ACC112 (cell line): ENCODE measurements around the gene POLR3E.

ENCODE experiments used
- H2AFZ ChIP-seq: fragments of 200-600 bp; sonication (generic); one replicate; pipeline ENCODE4 v1.6.0; 2017; ENCODE audit warnings: antibody characterized with exemption, low read length; ENCODE audit not compliant: unreplicated experiment
- H3K27ac ChIP-seq: fragments of 200-600 bp; sonication (generic); 2 replicates; pipeline ENCODE4 v1.5.1; 2014; ENCODE audit warnings: low read depth, mild to moderate bottlenecking, antibody characterized with exemption, low read length, moderate library complexity
- H3K27me3 ChIP-seq: fragments of 200-600 bp; sonication (generic); 2 replicates; pipeline ENCODE4 v1.6.1; 2014; ENCODE audit warnings: mild to moderate bottlenecking, antibody characterized with exemption, low read length, moderate library complexity, mixed read lengths; ENCODE audit not compliant: insufficient read depth
- H3K36me3 ChIP-seq: fragments of 200-600 bp; sonication (generic); 2 replicates; pipeline ENCODE4 v1.6.1; 2016; ENCODE audit warnings: mild to moderate bottlenecking, antibody characterized with exemption, low read length, moderate library complexity, mixed read lengths; ENCODE audit not compliant: insufficient read depth
- H3K4me1 ChIP-seq: fragments of 200-600 bp; sonication (generic); one replicate; pipeline ENCODE4 v1.6.1; 2016; ENCODE audit warnings: low read length, mixed read lengths; ENCODE audit not compliant: insufficient read depth, unreplicated experiment, control insufficient read depth
- H3K4me3 ChIP-seq: fragments of 200-600 bp; sonication (generic); 2 replicates; pipeline ENCODE4 v1.5.1; 2014; ENCODE audit warnings: mild to moderate bottlenecking, low read depth, low read length
- H3K79me2 ChIP-seq: fragments of 200-600 bp; sonication (generic); one replicate; pipeline ENCODE4 v1.6.0; 2016; ENCODE audit warnings: low read length; ENCODE audit not compliant: control insufficient read depth, unreplicated experiment, insufficient read depth

POLR3E gene

DNA sequence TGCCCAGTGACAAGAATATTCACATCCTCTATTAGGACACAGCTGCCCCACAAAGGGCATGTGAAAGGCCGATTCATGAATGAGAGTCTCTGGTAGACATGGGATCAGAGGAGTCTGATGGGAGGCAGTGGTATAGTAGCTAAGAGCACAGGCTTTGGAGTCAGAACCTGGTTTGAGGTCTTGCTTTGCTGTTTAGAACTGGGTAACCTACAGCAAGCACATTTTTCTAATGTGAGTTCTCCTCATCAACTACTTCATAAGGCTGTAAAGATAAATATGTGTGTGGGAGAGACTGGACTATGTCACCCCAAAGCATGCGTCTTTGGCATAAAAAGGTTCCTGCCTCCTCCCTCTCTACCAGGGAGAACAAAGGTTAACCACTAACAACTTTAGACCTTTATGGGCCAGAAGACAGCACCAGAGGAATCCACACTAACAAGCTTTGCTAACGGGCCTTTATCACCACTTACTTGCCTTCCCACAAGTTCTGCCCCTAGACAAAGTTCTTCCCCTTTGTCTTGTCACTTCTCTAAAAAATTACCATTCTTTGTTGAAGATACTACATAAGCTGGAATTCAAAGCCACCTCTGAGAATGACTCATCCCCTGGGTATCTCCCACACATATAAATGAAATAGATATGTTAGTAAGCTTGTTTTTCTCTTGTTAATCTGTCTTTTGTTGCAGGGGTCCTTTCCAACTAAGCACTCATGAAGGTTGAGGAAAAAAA is 56.1 kb downstream of the POLR3E start:
- Histone ChIP-seq H3K27ac (peak overlapping the region; percentile 74), H3K4me1 (peaks cover 21% of the 10 kb centered on the region), H3K36me3 (peaks cover 31% of the 10 kb centered on the region), H2AFZ (no peak overlapping the region), H3K27me3 (no peaks in the 10 kb centered on the region), H3K4me3 (no peak overlapping the region; the same call in 1 of the 2 replicates), H3K79me2 (peaks cover 50% of the 10 kb centered on the region)

DNA sequence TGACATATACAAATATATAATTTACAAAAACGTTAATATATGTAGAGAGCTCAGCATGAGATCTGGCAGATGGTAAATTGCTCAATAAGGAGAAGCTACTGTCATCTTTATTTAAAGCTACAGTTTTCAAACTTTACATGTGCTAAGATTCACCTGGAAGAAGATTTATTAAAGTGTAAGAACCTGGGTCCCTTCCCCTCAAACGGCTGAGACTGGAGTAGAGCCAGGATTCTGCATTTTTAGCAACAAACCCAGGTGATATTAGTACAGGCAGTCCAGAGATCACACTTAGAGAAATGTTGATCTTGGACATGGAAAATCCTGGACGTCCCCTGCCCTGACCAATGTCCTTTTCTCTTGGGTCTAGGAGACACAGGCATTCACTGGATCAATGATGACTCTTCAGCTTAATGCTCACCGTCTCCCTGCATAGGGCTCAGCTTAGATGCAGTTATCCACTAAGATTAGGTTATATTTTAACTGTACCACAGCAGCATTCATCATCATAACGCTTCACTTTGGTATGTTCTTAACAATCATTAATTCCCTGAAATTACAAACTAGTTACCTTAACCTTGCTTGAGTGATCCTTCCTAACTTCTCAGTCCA is 56.8 kb downstream of the POLR3E start:
- Histone ChIP-seq H3K4me3 (no peak overlapping the region), H3K27me3 (no peaks in the 10 kb centered on the region), H3K4me1 (peaks cover 22% of the 10 kb centered on the region), H3K27ac (peak overlapping the region; percentile 74), H3K36me3 (peaks cover 24% of the 10 kb centered on the region), H3K79me2 (peaks cover 52% of the 10 kb centered on the region), H2AFZ (no peak overlapping the region)

DNA sequence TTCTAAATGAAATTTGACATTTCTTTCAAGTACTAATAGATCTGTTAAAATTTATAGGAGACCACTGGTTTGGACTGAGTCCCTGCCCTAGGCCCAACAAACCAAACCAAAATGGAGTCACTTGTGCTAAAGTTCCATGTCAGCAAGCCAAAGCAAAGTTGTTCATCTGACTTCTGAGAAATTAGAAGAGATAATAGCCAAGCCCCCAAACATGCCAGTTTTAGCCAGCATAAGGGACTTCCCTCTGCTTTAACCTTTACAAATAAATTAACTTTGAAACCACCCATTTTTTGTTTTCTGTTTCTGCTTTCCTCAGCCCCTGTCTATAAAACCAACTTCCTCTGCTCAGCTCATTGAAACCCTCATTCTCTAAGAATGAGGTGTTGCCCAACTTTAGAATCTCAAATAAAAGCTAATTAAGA is 58.3 kb downstream of the POLR3E start:
- Histone ChIP-seq H2AFZ (no peak overlapping the region), H3K4me1 (peaks cover 22% of the 10 kb centered on the region), H3K79me2 (peaks cover 64% of the 10 kb centered on the region), H3K27me3 (no peaks in the 10 kb centered on the region), H3K4me3 (no peak overlapping the region), H3K27ac (no peak overlapping the region), H3K36me3 (peaks cover 26% of the 10 kb centered on the region)

DNA sequence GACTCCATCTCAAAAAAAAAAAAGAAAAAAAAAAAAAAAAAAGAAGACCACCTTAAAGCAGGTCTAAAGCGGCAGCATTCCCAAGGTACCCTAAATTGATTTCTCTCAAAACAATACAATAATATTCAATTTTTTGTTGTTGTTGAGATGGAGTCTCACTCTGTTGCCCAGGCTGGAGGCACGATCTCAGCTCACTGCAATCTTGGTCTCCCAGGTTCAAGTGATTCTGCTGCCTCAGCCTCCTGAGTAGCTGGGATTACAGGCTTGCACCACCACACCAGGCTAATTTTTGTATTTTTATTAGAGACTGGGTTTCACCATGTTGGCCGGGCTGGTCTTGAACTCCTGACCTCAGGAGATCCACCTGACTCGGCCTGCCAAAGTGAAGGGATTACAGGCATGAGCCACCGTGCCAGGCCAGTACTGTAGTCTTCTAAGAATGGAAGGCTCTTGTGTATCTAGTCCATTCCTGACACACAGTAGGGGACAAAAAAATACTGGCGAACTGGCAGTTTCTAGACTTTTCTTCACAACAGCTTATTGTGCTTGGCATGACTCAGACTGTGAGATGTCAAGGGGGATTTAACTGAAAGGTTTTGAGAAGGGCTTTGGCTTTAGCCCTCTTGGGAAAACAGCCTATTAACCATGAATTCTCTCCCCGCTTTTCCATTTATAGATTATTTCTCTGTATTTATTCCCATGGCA is 59.9 kb downstream of the POLR3E start:
- H3K27me3 ChIP-seq, result no peaks in the 10 kb centered on the region
- no peak overlapping the region for H3K27ac ChIP-seq
- H3K36me3 ChIP-seq, result peaks cover 17% of the 10 kb centered on the region
- H3K4me3 ChIP-seq, result no peak overlapping the region
- peaks cover 62% of the 10 kb centered on the region for H3K79me2 ChIP-seq
- peaks cover 22% of the 10 kb centered on the region for H3K4me1 ChIP-seq
- no peak overlapping the region for H2AFZ ChIP-seq

DNA sequence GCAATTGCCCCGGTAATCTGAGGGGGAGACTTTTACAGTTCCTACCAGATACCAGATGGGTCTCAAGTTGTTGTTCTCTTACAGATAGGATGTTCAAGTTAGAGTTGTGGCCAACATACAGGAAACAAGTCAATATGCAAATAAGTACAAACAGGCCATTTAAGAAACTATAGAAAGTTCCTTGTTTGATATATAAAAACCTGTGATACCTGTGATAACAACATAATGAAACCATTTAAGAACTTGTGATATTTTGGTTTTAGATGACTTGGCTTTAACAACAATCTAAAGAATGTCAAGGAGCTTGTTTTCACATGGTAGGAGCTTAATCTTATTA is 60.4 kb downstream of the POLR3E start:
- Histone ChIP-seq H2AFZ (no peak overlapping the region), H3K27ac (no peak overlapping the region), H3K4me1 (peaks cover 22% of the 10 kb centered on the region), H3K79me2 (peaks cover 59% of the 10 kb centered on the region), H3K27me3 (no peaks in the 10 kb centered on the region), H3K36me3 (peaks cover 15% of the 10 kb centered on the region), H3K4me3 (no peak overlapping the region)

DNA sequence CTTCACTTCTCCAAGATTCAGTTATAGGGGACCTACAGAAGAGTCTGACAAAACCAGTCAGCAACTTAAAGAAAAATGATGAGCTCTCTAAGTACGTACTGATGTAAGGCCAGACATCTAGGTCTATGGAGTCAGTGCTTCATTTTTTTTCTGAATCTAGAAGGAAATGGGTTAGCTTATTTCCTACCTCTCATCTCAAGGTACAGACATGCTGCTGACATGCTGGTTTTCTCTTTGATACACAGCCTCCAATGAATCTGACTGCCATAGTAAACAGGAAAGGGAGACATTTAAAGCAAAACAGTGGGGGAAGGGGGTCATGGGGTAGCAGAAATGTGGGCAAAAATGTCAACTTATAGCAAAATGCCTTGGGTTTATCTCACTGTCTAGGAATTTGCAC is 60.8 kb downstream of the POLR3E start:
- H3K36me3 ChIP-seq, result peaks cover 15% of the 10 kb centered on the region; the same call in 1 of the 2 replicates
- H3K4me1 ChIP-seq, result peaks cover 19% of the 10 kb centered on the region
- peaks cover 61% of the 10 kb centered on the region for H3K79me2 ChIP-seq
- H3K27me3 ChIP-seq, result no peaks in the 10 kb centered on the region
- H3K27ac ChIP-seq, result no peak overlapping the region
- H2AFZ ChIP-seq, result no peak overlapping the region
- H3K4me3 ChIP-seq, result no peak overlapping the region

DNA sequence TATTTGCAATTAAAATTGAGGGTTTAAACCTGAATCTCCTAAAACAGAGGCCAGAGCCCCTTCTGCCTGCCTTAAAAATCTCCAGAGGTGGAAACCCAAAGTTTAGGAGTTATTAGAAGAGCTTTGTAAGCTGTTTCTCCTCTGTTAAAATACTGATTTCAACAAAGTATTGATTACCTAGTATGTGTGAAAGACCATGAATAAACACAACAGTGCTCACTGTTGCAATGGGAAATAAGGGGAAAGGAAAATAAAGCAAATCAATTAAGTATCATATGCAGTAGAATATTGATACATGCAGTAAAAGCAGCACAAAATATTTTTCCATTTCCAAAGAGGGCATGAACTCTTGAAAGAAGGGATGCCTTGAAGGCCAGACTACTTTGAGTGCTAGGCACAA is 62.5 kb downstream of the POLR3E start:
- no peak overlapping the region for H2AFZ ChIP-seq
- H3K4me1 ChIP-seq, result peaks cover 5% of the 10 kb centered on the region
- H3K27ac ChIP-seq, result no peak overlapping the region
- peaks cover 65% of the 10 kb centered on the region for H3K79me2 ChIP-seq
- H3K27me3 ChIP-seq, result no peaks in the 10 kb centered on the region
- no peak overlapping the region for H3K4me3 ChIP-seq
- peaks cover 27% of the 10 kb centered on the region for H3K36me3 ChIP-seq

DNA sequence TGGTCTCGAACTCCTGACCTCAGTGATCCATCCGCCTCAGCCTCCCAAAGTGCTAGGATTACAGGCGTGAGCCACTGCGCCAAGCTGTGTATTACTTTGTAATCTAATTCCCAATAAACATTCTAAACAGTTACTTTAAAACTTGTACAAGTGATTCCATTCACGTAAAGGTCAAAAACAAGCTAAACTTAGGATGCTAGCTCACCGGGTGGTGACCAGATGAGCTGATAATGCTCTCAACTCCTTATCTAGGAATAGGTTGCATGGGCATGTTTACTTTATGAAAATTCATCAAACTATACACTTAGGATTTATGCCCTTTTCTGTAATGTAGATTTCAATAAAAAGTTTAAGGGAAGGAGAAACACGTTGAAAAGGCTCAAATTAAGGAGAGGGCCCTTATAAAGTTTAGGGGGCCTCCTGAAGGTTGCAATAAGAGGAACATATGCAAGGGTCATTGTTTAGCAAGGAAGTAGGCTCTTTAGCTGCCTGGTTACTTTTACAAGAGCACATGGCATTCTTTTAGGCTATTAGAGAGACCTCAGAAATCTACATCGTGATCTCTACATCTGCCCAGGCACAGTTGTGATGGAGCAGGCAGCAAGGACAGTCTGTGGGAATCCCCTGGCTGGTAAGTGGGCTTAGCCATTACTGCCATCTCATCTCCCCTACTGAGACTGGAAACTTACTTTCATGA is 63.9 kb downstream of the POLR3E start:
- H3K27ac ChIP-seq, result no peak overlapping the region
- H3K79me2 ChIP-seq, result peaks cover 68% of the 10 kb centered on the region
- no peaks in the 10 kb centered on the region for H3K27me3 ChIP-seq
- no peak overlapping the region for H2AFZ ChIP-seq
- H3K36me3 ChIP-seq, result peaks cover 34% of the 10 kb centered on the region
- no peak overlapping the region for H3K4me3 ChIP-seq
- peaks cover 5% of the 10 kb centered on the region for H3K4me1 ChIP-seq

DNA sequence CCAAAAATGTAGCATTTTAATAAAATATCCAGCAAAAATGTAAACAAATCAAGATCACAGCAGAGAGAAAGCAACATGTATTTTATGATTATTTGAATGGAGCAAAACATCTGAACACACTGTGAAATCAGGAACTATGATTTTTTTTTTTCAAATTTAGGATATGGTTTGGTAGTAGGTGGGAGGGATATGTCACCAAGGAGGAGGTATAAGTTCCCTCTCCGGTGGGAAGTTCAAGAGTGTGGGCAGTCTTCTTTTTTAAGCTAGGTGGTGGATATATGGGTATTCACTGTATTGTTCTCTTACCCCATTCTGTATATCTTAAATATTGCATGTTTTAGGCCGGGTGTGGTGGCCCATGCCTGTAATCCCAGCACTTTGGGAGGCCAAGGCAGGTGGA is 67.0 kb downstream of the POLR3E start:
- Histone ChIP-seq H3K36me3 (peaks cover 34% of the 10 kb centered on the region), H3K4me1 (peaks cover 9% of the 10 kb centered on the region), H3K27me3 (no peaks in the 10 kb centered on the region), H3K79me2 (peaks cover 87% of the 10 kb centered on the region), H3K27ac (no peak overlapping the region), H2AFZ (no peak overlapping the region), H3K4me3 (no peak overlapping the region)

DNA sequence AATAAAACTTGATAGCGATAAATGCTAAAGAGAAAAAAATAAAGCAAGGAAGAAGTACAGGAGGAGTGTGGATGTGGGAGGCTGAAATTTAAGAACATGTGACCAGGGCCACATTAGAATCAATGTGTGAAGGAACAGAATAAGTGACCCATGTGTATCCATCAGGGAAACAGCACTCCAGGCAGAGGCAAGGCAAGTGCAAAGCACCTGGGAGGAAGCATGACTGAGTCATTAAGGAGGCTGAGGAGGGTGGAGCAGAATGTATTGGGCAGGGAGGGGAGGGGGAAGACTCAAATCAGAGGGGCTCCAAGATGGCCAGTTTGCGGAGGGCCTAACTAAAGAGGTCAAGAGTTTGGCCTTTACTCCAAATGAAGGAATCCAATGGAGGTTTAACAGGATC is 69.2 kb downstream of the POLR3E start:
- Histone ChIP-seq H3K27ac (no peak overlapping the region), H2AFZ (no peak overlapping the region), H3K36me3 (peaks cover 24% of the 10 kb centered on the region), H3K4me1 (peaks cover 30% of the 10 kb centered on the region), H3K27me3 (no peaks in the 10 kb centered on the region), H3K4me3 (no peak overlapping the region), H3K79me2 (peaks cover 87% of the 10 kb centered on the region)
